Activated CD8-positive, alpha-beta T cell treated with anti-CD3 and anti-CD28 coated beads, Interleukin-2, amount 10 ng/mL, durations not matched to agents 7 days and 5 days (primary cell): Measurements from ENCODE around the gene ZMAT1. TPM values are rescaled to one million over a fixed set of nuclear protein-coding genes. Genes with fewer than 3 reads are reported as not detected.
"Not testable (repeated sequence)": the region's sequence is repeated elsewhere in the genome, so short reads cannot be mapped to it uniquely, and the experiment has no call there.

Source experiments
- ATAC-seq: fragments of 150-1000 bp; cut with Tn5 transposase; one replicate; pipeline ENCODE4 v1.10.0; 2021; ENCODE audit warnings: moderate library complexity
- CTCF ChIA-PET: fragments of 350-600 bp; sonication (Branson Sonifier 250); formaldehyde crosslinking; loops from one replicate; lab custom pipeline; 2021; ENCODE audit warnings: antibody characterized with exemption; lab: Charles Lee
- POLR2A ChIA-PET: fragments of 350-600 bp; sonication (Branson Sonifier 250); formaldehyde crosslinking; loops from one replicate; lab custom pipeline; 2021; ENCODE audit warnings: antibody characterized with exemption; lab: Charles Lee
- DNase-seq: peaks from one replicate; pipeline ENCODE4 v3.0.0-alpha.2; 2020
- H3K27ac Mint-ChIP-seq: one replicate; pipeline ENCODE4 v1.8.0; 2021; ENCODE audit warnings: mild to moderate bottlenecking, mixed read lengths
- H3K27me3 Mint-ChIP-seq: one replicate; pipeline ENCODE4 v1.8.0; 2021; ENCODE audit warnings: low read depth, mixed read lengths
- H3K36me3 Mint-ChIP-seq: one replicate; pipeline ENCODE4 v1.8.0; 2021; ENCODE audit warnings: low read depth, mixed read lengths
- H3K4me1 Mint-ChIP-seq: one replicate; pipeline ENCODE4 v1.8.0; 2021; ENCODE audit warnings: low read depth, mixed read lengths
- H3K4me3 Mint-ChIP-seq: one replicate; pipeline ENCODE4 v1.8.0; 2021; ENCODE audit warnings: mild to moderate bottlenecking, mixed read lengths
- H3K9me3 Mint-ChIP-seq: one replicate; pipeline ENCODE4 v1.8.0; 2022; ENCODE audit warnings: mixed read lengths; ENCODE audit not compliant: insufficient read depth
- total RNA-seq, 2 experiments: library from RNA; stranded (reverse); gene quantifications; one replicate each; pipeline ENCODE4 v1.2.3, GENCODE V29; 2021

The ZMAT1 gene
- total RNA-seq = 1 to 10 TPM; 3.1 to 3.9 TPM

DNA sequence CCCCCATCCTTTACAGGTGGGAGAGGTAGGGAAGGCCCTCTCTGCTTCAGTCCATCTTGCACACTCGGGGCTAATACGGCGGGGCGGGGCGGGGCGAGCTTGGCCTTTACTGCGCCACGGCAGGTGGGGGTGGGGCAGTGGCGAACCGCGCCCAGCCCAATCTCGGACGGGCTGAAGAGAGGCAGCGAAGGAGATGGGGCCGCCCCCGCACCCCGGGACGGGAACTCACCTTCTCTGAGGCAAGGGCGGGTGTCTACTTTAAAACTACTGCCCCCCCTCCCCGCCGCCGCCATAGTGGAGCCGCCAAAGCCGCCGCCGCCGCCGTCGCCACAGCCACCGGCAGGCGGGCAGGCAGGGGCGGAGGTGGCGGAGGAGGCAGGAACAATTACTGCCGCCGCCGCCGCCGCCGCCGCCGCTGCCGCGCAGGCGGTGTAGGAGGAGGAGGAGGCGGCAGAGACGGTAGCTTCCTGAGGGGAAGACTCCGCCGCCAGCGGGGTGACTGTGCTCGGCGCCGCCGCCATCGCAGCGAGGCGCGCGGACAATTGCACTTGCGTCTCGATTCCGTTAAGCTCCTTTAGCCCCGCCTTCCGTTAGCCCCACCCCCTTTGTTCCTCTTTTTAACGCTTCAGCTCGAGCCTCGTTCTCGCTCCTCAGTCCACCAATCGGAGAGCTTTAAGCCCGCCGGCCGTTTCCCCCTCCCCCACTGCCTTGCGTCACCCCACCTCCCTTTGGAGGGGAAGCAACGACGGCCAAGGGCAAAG, at the start of gene ZMAT1:
Gene ZMAT1, minus strand, starts transcription at position 540 of the 761 bp plus-strand sequence. Its CDS starts 19 bp downstream, at position 521.
- peak within 1 kb of the TSS; percentile 86 for H3K27ac Mint-ChIP-seq
- ATAC-seq = peak; percentile 89
- no peaks in the 10 kb centered on the region for H3K27me3 Mint-ChIP-seq
- POLR2A ChIA-PET = interaction anchor here (0.5 to 1.5 kb wide), 6 partner anchors 11 to 720 kb away, joined by 3 to 5 read pairs (median 3); partner anchors contain the start of genes GPRASP1 and RPL36A
- H3K9me3 Mint-ChIP-seq = no peaks in the 10 kb centered on the region
- H3K36me3 Mint-ChIP-seq = peaks cover 4% of the 10 kb centered on the region
- peak; percentile 94 for DNase-seq
- peaks cover 12% of the 10 kb centered on the region for H3K4me1 Mint-ChIP-seq
- CTCF ChIA-PET = interaction anchor here (0.8 kb wide), 1 partner anchor 541 kb away, joined by 3 read pairs; the partner anchor contains the start of gene RPL36A
- peak within 1 kb of the TSS; percentile 74 for H3K4me3 Mint-ChIP-seq

GRCh38 chrX:101977106-101977505, 45.3 kb upstream of the ZMAT1 start:
- H3K9me3 Mint-ChIP-seq = no peaks in the 10 kb centered on the region
- ChIA-PET POLR2A (no interaction called here), CTCF (no interaction called here)
- H3K27ac Mint-ChIP-seq = no peak overlapping the region
- no peaks in the 10 kb centered on the region for H3K27me3 Mint-ChIP-seq
- H3K4me1 Mint-ChIP-seq = no peaks in the 10 kb centered on the region
- H3K4me3 Mint-ChIP-seq = no peak overlapping the region
- no peaks in the 10 kb centered on the region for H3K36me3 Mint-ChIP-seq
- ATAC-seq (no peak), DNase-seq (no peak)

DNA sequence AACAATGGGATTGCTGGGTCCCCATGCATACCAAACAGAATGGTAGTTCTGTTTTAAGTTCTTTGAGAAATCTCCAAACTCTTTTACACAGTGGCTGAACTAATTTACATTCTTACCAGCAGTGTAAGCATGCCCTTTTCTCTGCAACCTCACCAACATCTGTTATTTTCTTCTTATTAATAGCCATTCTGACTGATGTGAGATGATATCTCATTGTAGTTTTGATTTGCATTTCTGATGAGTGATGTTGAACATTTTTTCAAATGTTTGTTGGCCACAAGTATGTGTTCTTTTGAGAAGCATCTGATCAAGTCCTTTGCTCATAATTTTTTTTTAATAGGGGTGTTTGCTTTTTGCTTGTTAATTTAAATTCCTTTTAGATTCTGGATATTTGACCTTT, 41.2 kb upstream of the ZMAT1 start:
- H3K4me3 Mint-ChIP-seq = no peak overlapping the region
- H3K4me1 Mint-ChIP-seq = no peaks in the 10 kb centered on the region
- ChIA-PET CTCF (no interaction called here), POLR2A (no interaction called here)
- ATAC-seq = no peak
- no peak overlapping the region for H3K27ac Mint-ChIP-seq
- no peaks in the 10 kb centered on the region for H3K9me3 Mint-ChIP-seq
- no peaks in the 10 kb centered on the region for H3K27me3 Mint-ChIP-seq
- H3K36me3 Mint-ChIP-seq = no peaks in the 10 kb centered on the region
- DNase-seq = no peak

- H3K4me1 Mint-ChIP-seq, ATAC-seq, CTCF ChIA-PET, H3K4me3 Mint-ChIP-seq, H3K27ac Mint-ChIP-seq, H3K36me3 Mint-ChIP-seq, H3K27me3 Mint-ChIP-seq, DNase-seq, POLR2A ChIA-PET, H3K9me3 Mint-ChIP-seq: not testable (repeated sequence)
Observed at GRCh38 chrX:101964923-101965539, 33.2 kb upstream of the ZMAT1 start.

DNA sequence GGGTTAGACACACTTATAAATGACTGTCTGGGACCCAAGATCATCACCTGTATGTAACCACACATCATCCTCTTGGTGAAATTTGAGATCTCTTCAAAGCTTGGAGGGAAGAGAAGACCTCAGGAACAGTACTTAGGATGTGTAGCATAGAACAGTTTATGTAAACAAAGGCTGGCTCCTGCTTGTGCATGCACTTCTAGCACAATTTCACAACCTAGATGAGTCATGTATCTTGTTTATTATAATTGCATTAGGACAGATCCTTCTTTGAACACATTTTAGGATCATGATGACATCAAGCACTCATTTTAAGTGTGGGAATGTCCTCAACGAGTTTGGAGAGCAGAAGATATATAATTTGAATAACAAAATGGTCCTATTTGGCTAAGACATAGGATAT, 26.3 kb upstream of the ZMAT1 start:
- CTCF ChIA-PET = no interaction called here
- POLR2A ChIA-PET = no interaction called here
- no peaks in the 10 kb centered on the region for H3K27me3 Mint-ChIP-seq
- H3K9me3 Mint-ChIP-seq = no peaks in the 10 kb centered on the region
- H3K4me1 Mint-ChIP-seq = peaks cover 10% of the 10 kb centered on the region
- DNase-seq = no peak
- no peak for ATAC-seq
- no peaks in the 10 kb centered on the region for H3K36me3 Mint-ChIP-seq
- no peak overlapping the region for H3K4me3 Mint-ChIP-seq
- no peak overlapping the region for H3K27ac Mint-ChIP-seq

- POLR2A ChIA-PET = no interaction called here
- CTCF ChIA-PET = no interaction called here
- Mint-ChIP-seq H3K4me3 (no peak overlapping the region), H3K4me1 (peaks cover 10% of the 10 kb centered on the region), H3K27me3 (peaks cover 3% of the 10 kb centered on the region), H3K9me3 (no peaks in the 10 kb centered on the region), H3K36me3 (no peaks in the 10 kb centered on the region), H3K27ac (no peak overlapping the region)
- no peak for ATAC-seq
- DNase-seq = no peak
Observed at GRCh38 chrX:101957174-101957573, 25.3 kb upstream of the ZMAT1 start.

- Mint-ChIP-seq H3K4me1 (peaks cover 10% of the 10 kb centered on the region), H3K27ac (no peak overlapping the region), H3K36me3 (no peaks in the 10 kb centered on the region), H3K9me3 (no peaks in the 10 kb centered on the region), H3K4me3 (no peak overlapping the region), H3K27me3 (peaks cover 3% of the 10 kb centered on the region)
- DNase-seq (no peak), ATAC-seq (no peak)
- CTCF ChIA-PET = no interaction called here
- POLR2A ChIA-PET = no interaction called here
Observed at GRCh38 chrX:101956556-101956955, 24.7 kb upstream of the ZMAT1 start.

GRCh38 chrX:101950581-101950980, 18.8 kb upstream of the ZMAT1 start:
- DNase-seq (no peak), ATAC-seq (no peak)
- ChIA-PET CTCF (no interaction called here), POLR2A (no interaction called here)
- Mint-ChIP-seq H3K27ac (no peak overlapping the region), H3K4me3 (no peak overlapping the region), H3K36me3 (no peaks in the 10 kb centered on the region), H3K27me3 (peaks cover 13% of the 10 kb centered on the region), H3K9me3 (no peaks in the 10 kb centered on the region), H3K4me1 (no peaks in the 10 kb centered on the region)

DNA sequence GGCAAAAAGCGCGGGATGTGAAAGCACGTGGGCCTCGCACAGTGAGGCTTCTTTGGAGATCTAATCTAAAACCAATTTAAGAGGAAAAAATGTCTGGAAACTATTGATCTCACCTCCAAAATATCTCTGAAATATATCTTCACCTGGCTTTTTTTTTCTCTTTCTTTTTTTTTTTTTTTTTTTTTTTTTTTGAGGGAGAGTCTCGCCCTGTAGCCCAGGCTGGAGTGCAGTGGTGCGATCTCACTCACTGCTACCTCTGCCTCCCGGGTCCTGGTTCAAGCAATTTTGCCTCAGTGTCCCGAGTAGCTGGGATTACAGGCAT, 383 bp upstream of the ZMAT1 start:
- H3K9me3 Mint-ChIP-seq = no peaks in the 10 kb centered on the region
- POLR2A ChIA-PET = interaction anchor here (0.6 to 1.5 kb wide), 4 partner anchors 514 to 719 kb away, joined by 3 to 5 read pairs (median 3); partner anchors contain the start of genes GPRASP1 and RPL36A
- H3K4me3 Mint-ChIP-seq = peak overlapping the region; percentile 67
- peaks cover 12% of the 10 kb centered on the region for H3K4me1 Mint-ChIP-seq
- no peaks in the 10 kb centered on the region for H3K27me3 Mint-ChIP-seq
- CTCF ChIA-PET = interaction anchor here (0.8 kb wide), 1 partner anchor 541 kb away, joined by 3 read pairs; the partner anchor contains the start of gene RPL36A
- ATAC-seq (no peak), DNase-seq (no peak)
- peak overlapping the region; percentile 86 for H3K27ac Mint-ChIP-seq
- H3K36me3 Mint-ChIP-seq = peaks cover 4% of the 10 kb centered on the region

- H3K4me3 Mint-ChIP-seq = peak overlapping the region; percentile 74
- peaks cover 4% of the 10 kb centered on the region for H3K36me3 Mint-ChIP-seq
- H3K9me3 Mint-ChIP-seq = no peaks in the 10 kb centered on the region
- DNase-seq (no peak), ATAC-seq (no peak)
- POLR2A ChIA-PET = interaction anchor here (0.5 to 1.5 kb wide), 3 partner anchors 11 to 513 kb away, joined by 3 to 5 read pairs (median 3); no protein-coding TSS in a partner anchor
- CTCF ChIA-PET = no interaction called here
- peaks cover 12% of the 10 kb centered on the region for H3K4me1 Mint-ChIP-seq
- no peaks in the 10 kb centered on the region for H3K27me3 Mint-ChIP-seq
- peak overlapping the region; percentile 86 for H3K27ac Mint-ChIP-seq
Observed at GRCh38 chrX:101931136-101931487, 715 bp downstream of the ZMAT1 start.

DNA sequence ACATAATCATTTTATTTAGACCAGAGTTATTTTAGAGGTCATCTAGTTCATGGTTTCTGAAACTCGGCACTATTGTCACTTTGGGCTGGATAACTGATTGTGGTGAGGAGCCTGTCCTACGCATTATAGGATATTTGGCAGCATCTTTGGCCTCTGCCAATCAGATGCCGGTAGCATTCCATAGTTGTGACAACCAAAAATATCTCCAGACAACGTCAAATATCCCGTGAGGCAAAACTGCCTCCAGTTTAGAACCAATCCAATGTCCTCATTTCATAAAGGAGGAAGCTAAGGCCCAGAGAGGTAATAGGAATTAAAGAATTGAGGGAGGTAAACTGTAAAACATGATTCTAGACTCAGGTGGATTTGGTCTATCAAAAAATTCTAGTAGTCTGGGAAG, 6.1 kb downstream of the ZMAT1 start:
- no peak overlapping the region for H3K27ac Mint-ChIP-seq
- DNase-seq (no peak), ATAC-seq (no peak)
- peaks cover under 1% of the 10 kb centered on the region for H3K4me1 Mint-ChIP-seq
- no peaks in the 10 kb centered on the region for H3K9me3 Mint-ChIP-seq
- H3K27me3 Mint-ChIP-seq = no peaks in the 10 kb centered on the region
- H3K4me3 Mint-ChIP-seq = no peak overlapping the region
- ChIA-PET POLR2A (no interaction called here), CTCF (no interaction called here)
- H3K36me3 Mint-ChIP-seq = no peaks in the 10 kb centered on the region

GRCh38 chrX:101918751-101919150, 13.1 kb downstream of the ZMAT1 start:
- no peak for ATAC-seq
- CTCF ChIA-PET = no interaction called here
- H3K9me3 Mint-ChIP-seq = no peaks in the 10 kb centered on the region
- H3K27me3 Mint-ChIP-seq = no peaks in the 10 kb centered on the region
- H3K4me3 Mint-ChIP-seq = no peak overlapping the region
- no peak for DNase-seq
- no peak overlapping the region for H3K27ac Mint-ChIP-seq
- POLR2A ChIA-PET = no interaction called here
- H3K4me1 Mint-ChIP-seq = no peaks in the 10 kb centered on the region
- no peaks in the 10 kb centered on the region for H3K36me3 Mint-ChIP-seq
